ENCODE data around the gene SVOPL. TPM values are rescaled to one million over a fixed set of nuclear protein-coding genes. Genes with fewer than 3 reads are reported as not detected.

SVOPL gene
- total and polyA plus RNA-seq, 10 donors: 0.13 to 0.97 (median 0.17) TPM; not detected in 7

- WGBS, 5 donors: 88 to 96% (median 92%) methylated on average over 9 of the region's 9 CpGs
- TF ChIP-seq CTCF (IDR thresholded peaks at IDR 0.05 in 8 of 11, conservative IDR thresholded peaks at IDR 0.05 in 3 of 11) (no peak), POLR2A (IDR thresholded peaks at IDR 0.05) (no peak), POLR2AphosphoS5 (IDR thresholded peaks at IDR 0.05) (no peak)
- intact Hi-C loops (cut with DNase I; ENCODE audit: low total_unique reads): no loop called here
- Histone ChIP-seq H3K27ac (no peak overlapping the region), H3K27me3 (replicated peaks in 1 of 7) (no peaks in the 10 kb centered on the region), H3K4me1 (no peaks in the 10 kb centered on the region), H3K36me3 (no peaks in the 10 kb centered on the region), H3K9me3 (no peaks in the 10 kb centered on the region), H3K4me3 (no peak overlapping the region)
- no peak for DNase-seq
Observed at GRCh38 chr7:138729444-138729843, 28.3 kb upstream of the SVOPL start.

GRCh38 chr7:138727336-138728099 is 26.4 kb upstream of the SVOPL start:
- WGBS, 5 donors: 84 to 90% (median 86%) methylated on average over 10 of the region's 10 CpGs
- no peak for DNase-seq

GRCh38 chr7:138726288-138726687 is 25.1 kb upstream of the SVOPL start:
- Histone ChIP-seq H3K27ac (no peak overlapping the region), H3K36me3 (no peaks in the 10 kb centered on the region), H3K4me3 (no peak overlapping the region), H3K9me3 (no peaks in the 10 kb centered on the region), H3K27me3 (replicated peaks in 1 of 7) (no peaks in the 10 kb centered on the region), H3K4me1 (no peaks in the 10 kb centered on the region)
- TF ChIP-seq POLR2A (IDR thresholded peaks at IDR 0.05) (no peak), POLR2AphosphoS5 (IDR thresholded peaks at IDR 0.05) (no peak), CTCF (IDR thresholded peaks at IDR 0.05 in 8 of 11, conservative IDR thresholded peaks at IDR 0.05 in 3 of 11) (no peak)
- intact Hi-C loops (cut with DNase I; ENCODE audit: low total_unique reads): no loop called here
- WGBS, 5 donors: 62 to 81% (median 71%) methylated on average over 9 of the region's 9 CpGs
- no peak for DNase-seq

More at GRCh38 chr7:138727336-138728099, 26.4 kb upstream of the SVOPL start:
- intact Hi-C loops (cut with DNase I; ENCODE audit: low total_unique reads): no loop called here
- H3K9me3 ChIP-seq: no peaks in the 10 kb centered on the region
- H3K27me3 ChIP-seq (replicated peaks in 1 of 7): no peaks in the 10 kb centered on the region
- H3K4me1 ChIP-seq: no peaks in the 10 kb centered on the region
- no peak overlapping the region for H3K4me3 ChIP-seq
- TF ChIP-seq POLR2A (IDR thresholded peaks at IDR 0.05): no peak
- no peak for TF ChIP-seq POLR2AphosphoS5 (IDR thresholded peaks at IDR 0.05)
- TF ChIP-seq CTCF (IDR thresholded peaks at IDR 0.05 in 8 of 11, conservative IDR thresholded peaks at IDR 0.05 in 3 of 11): no peak
- H3K27ac ChIP-seq: no peak overlapping the region
- no peaks in the 10 kb centered on the region for H3K36me3 ChIP-seq

GRCh38 chr7:138720286-138720685 is 19.1 kb upstream of the SVOPL start:
- no peak overlapping the region for H3K27ac ChIP-seq
- H3K4me3 ChIP-seq: no peak overlapping the region
- WGBS, 5 donors: 69 to 93% (median 85%) methylated on average over 4 of the region's 4 CpGs
- H3K36me3 ChIP-seq: no peaks in the 10 kb centered on the region
- H3K4me1 ChIP-seq: no peaks in the 10 kb centered on the region
- H3K9me3 ChIP-seq: no peaks in the 10 kb centered on the region
- peaks cover 0 to 20% (median 0%) of the 10 kb centered on the region in 7 donors for H3K27me3 ChIP-seq (replicated peaks in 1 of 7)
- no peak for TF ChIP-seq POLR2AphosphoS5 (IDR thresholded peaks at IDR 0.05)
- no peak for TF ChIP-seq POLR2A (IDR thresholded peaks at IDR 0.05)
- no peak for TF ChIP-seq CTCF (IDR thresholded peaks at IDR 0.05 in 8 of 11, conservative IDR thresholded peaks at IDR 0.05 in 3 of 11)
- intact Hi-C loops (cut with DNase I; ENCODE audit: low total_unique reads): no loop called here
- no peak for DNase-seq

Measured in spleen (tissue), 11 donors.